Body of pancreas (tissue), 4 donors: ENCODE measurements around the gene DOK3.

Experiments used
- POLR2A ChIP-seq, 3 donors: fragments of 450-650 bp; IDR thresholded peaks; one replicate each; pipeline ENCODE4 v1.6.1; 2016; ENCODE audit warnings: antibody characterized with exemption in 3 of 3, mild to moderate bottlenecking in 2 of 3
- TF ChIP-seq, protein P1 (sequence below), 7 experiments: fragments of 450-650 bp in 4 of 7; fragments of 200-600 bp in 3 of 7; sonication (generic) in 3 of 7; IDR thresholded peaks; one replicate each; pipeline ENCODE4 v1.5.1; 2016 to 2019; ENCODE audit warnings: antibody characterized with exemption in 7 of 7

DNA sequence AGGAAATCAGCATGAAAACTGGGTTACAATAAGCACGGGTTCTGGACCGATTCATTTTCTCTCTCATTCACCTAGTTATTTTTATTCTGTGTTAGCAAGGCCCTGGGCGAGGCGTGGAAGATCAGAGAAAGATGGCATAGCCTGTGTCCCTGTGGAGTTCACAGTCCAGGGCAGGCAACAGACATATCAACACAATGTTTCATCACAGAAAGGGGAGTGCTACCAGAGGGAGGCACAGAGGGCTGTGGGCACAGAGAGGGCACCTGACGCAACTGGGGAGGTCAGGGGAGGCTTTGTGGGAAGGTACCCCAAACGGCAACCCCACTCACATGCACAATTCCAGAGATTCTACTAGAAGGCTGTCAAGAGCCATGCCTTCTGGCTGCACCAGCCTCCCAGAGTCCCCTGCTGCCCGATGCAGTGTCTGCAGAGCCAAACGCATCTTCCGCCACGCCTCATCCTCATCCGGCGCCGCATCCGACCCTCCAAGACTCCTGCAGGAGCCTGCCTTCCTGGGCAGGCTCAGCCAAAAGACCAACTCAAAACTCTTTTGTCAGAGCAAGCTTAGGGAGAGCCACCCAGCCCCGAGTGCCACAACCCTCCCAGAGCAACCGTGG lies 43.3 kb upstream of the DOK3 start:
- no peak for TF ChIP-seq POLR2A (IDR thresholded peaks at IDR 0.05)
- TF ChIP-seq, protein P1, sequence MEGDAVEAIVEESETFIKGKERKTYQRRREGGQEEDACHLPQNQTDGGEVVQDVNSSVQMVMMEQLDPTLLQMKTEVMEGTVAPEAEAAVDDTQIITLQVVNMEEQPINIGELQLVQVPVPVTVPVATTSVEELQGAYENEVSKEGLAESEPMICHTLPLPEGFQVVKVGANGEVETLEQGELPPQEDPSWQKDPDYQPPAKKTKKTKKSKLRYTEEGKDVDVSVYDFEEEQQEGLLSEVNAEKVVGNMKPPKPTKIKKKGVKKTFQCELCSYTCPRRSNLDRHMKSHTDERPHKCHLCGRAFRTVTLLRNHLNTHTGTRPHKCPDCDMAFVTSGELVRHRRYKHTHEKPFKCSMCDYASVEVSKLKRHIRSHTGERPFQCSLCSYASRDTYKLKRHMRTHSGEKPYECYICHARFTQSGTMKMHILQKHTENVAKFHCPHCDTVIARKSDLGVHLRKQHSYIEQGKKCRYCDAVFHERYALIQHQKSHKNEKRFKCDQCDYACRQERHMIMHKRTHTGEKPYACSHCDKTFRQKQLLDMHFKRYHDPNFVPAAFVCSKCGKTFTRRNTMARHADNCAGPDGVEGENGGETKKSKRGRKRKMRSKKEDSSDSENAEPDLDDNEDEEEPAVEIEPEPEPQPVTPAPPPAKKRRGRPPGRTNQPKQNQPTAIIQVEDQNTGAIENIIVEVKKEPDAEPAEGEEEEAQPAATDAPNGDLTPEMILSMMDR (IDR thresholded peaks at IDR 0.05): no peak
